ENCODE data around the gene SUPV3L1.
"Not testable (repeated sequence)": the region's sequence is repeated elsewhere in the genome, so short reads cannot be mapped to it uniquely, and the experiment has no call there.

The SUPV3L1 gene

GRCh38 chr10:69232736-69233480, 52.9 kb downstream of the SUPV3L1 start:
- DNase-seq: no peak

GRCh38 chr10:69234447-69234846, 54.4 kb downstream of the SUPV3L1 start:
- no peak for DNase-seq

DNA sequence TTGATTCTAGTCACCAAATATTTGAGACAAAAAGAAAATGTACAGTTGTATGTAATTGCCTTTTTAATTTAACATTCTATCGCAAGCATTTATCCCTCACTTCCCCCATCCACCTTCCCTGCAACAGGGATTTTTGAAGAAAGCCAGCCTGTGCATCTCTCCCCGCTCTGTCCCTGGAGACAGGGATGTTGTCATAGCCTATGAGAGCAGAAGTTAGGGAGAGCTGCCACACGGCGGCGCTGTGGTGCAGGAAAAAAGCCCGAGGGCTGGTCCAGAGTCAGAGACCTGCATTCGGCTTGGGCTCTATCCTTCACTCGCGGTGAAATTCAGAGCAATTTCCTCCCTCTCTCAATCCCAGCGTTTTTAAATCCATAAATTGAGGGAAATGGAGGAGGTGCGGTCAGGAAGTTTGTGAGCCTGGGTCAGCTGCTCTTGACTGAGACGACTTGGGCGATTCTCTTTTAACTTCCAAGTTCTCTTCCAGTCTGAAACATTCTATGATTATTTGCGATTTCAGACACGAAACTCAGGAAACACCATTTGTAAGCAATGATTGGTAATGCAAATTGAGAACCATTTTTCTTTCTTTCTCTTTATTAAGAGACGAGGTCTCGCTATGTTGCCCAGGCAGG, 57.6 kb downstream of the SUPV3L1 start:
- peak; percentile 5 for DNase-seq

DNA sequence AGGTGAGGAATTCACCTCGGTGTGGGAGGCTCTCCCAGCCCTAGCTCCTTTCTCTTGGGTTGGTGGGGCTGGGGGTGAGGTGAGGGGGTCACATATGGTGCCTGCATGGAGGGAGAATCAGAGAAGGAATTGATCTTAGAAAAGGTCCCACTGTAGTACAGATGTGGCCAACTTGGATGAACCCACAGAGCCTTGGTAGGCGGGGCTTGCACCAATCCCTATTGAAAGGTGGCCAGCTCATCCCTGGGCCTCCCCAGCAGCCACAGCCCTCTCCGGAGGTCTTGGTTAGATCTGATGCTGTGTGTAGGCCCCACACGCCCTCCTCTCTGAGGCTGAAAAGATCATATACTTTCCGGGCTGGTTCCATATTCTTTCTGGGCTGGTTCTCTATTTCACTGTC, 59.1 kb downstream of the SUPV3L1 start:
- DNase-seq: no peak

DNA sequence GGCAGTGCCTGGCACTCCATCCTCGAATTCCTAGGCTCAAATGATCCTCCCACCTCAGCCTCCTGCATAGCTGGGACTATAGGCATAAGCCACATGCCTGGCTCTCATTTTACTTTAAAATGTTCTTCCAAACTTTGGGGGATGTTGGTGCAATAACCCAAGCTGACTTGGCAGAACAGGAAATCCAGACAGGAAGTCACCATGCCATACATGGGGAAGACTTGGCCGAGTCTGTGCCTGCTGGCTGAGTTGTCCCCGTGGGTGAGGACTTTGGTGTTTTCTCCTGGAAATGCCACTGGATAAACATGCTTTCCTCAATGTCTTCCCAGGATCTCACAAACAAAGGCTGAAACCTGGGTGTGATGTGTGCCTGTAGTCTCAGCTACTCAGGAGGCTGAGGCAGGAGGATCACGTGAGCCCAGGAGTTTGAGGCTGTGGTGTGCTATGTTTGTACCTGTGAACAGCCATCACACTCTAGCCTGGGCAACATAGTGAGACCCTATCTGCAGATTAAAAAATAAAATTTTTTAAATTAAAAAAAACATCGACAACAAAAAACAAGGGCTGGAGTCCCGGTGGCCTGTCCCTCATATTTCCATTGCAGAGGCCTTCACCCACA, 59.9 kb downstream of the SUPV3L1 start:
- DNase-seq: no peak

GRCh38 chr10:69240455-69240854, 60.4 kb downstream of the SUPV3L1 start:
- no peak for DNase-seq

GRCh38 chr10:69241575-69241974, 61.5 kb downstream of the SUPV3L1 start:
- DNase-seq: no peak

DNA sequence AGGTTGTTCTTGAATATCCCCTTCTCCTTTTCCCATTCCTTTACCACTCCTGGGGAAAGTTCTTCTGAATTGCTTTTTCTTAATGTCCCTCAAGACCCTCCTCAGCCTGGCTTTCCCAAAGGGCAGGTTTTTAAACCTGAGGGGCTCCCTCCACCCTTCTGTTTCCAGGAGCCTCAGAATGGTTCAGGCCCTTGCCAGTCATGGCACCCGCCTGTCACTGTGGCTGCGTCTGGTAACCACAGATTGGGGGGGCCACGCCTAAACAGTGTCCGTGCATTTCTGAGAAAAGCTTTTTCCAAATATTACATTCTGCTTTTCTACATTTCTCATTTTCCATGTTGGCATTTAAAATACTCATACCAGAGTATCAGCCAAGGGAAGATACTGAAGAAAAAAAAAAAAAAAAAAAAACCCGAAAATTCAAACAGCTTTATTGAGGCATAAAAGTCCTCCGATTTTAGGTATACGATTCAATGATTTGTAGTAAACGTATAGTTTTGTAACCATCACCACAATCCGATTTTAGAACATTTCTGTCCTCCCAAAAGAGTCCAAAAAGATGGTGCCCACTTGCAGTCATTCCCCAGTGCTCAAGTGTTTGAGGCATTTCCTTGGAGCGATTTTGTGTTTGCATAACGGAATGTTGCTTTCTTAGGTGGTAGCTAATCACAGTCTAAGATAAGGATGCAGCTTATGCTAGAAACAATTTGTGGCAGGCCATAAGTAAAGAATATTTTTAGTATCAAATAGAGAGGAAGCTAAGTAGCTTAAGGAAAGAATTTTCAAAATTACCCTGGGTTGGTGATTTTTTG, 62.2 kb downstream of the SUPV3L1 start:
- DNase-seq: no peak

DNA sequence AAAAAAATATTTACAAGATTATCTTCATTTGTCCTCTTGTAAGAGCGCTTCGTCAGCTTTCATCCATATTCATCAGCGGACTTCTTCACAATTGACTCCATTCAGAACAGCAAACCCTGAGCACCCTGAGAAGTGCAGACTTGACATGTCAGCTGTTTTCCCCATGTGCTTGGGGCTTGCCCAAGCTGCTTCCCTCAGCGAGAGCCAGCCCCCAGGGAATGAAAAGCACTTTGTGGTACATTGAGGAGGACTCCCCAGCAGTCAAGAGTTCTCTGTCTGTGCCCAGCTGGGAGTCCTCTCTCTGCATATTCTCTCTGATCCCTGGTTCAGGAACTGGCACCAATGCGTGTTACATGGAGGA, 62.8 kb downstream of the SUPV3L1 start:
- no peak for DNase-seq

GRCh38 chr10:69243817-69244216, 63.8 kb downstream of the SUPV3L1 start:
- no peak for DNase-seq

GRCh38 chr10:69246036-69246435, 66.0 kb downstream of the SUPV3L1 start:
- no peak for DNase-seq

- no peak for DNase-seq
These were observed 66.7 kb downstream of the SUPV3L1 start for GRCh38 chr10:69246581-69247312.

GRCh38 chr10:69247313-69247710, 67.3 kb downstream of the SUPV3L1 start:
- no peak for DNase-seq

DNA sequence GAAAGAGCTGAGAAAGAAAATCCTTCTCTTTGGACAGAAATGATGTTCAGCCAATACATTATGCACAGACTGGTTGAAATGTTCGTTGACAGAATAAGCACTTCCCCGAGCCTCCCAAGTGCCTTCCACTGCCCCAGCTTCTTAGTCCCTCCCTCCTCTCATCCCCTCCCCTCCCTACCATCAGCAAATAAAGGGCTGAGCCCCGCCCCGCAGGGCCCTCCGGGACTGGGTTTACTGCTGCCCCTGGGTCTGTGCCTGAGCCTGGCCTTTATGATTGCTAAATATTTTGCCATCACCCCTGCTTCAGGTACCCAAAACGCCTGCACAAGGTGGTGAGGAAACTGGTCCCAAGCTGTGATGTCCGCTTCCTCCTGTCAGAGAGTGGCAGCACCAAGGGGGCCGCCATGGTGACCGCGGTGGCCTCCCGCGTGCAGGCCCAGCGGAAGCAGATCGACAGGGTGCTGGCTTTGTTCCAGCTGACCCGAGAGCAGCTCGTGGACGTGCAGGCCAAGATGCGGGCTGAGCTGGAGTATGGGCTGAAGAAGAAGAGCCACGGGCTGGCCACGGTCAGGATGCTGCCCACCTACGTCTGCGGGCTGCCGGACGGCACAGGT, 68.2 kb downstream of the SUPV3L1 start:
- DNase-seq: no peak

DNA sequence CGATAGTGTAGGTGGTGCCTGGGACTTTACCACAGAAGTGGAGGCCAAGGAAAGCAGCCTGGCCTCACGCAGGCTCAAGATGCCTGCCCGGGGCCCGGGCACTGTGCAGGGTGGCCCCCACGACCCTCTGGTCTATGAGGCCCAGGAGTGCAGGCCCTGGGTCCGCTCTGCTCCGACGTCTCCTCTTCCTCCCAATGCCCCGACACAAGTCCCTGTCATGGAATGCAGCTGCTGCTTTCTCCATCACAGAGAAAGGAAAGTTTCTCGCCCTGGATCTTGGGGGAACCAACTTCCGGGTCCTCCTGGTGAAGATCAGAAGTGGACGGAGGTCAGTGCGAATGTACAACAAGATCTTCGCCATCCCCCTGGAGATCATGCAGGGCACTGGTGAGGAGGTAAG, 70.0 kb downstream of the SUPV3L1 start:
- DNase-seq: no peak

DNA sequence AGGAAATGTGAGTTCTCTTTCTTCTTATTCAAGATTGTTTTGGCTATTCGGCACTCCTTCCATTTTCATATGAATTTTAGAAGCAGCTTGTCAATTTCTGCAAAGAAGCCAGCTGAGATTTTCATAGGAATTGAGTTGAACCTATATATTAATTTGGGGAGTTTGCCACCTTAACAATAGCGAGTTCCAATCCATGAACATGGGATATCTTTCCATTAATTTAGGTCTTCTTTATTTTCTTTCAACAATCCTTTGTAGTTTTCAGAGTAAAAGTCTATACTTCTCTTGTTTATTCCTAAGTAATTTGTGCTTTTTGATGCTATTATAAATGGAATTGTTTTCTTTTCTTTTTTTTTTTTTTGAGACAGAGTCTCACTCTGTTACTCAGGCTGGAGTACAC, 71.4 kb downstream of the SUPV3L1 start:
- DNase-seq: not testable (repeated sequence)

GRCh38 chr10:69253171-69253570, 73.1 kb downstream of the SUPV3L1 start:
- no peak for DNase-seq

DNA sequence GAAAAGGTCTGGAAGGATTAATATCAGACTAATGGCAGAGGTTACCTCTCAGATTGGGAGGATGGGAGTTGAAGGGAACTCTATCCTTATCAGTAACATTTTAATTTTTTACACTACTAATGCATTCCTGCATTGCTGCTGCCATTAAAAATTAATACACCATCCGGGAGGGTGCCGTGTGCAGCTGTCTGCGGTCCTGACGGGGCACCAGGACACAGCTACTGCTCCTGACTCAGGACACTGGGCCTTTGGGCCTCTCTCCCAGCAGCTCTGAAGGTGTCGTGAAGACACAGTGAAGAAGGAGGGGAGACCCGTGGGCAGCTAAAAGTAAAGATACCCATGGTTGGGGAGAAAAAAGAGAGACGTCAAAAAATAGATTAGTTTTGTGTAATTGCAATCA, 74.8 kb downstream of the SUPV3L1 start:
- no peak for DNase-seq

Measured in SHP77 treated with DMSO at 0.1 percent for 48 hours (cell line).